Gastrocnemius medialis (tissue), 4 donors: Measurements from ENCODE around the gene TP73. TPM values are rescaled to one million over a fixed set of nuclear protein-coding genes. Genes with fewer than 3 reads are reported as not detected.
"Not testable (repeated sequence)": the region's sequence is repeated elsewhere in the genome, so short reads cannot be mapped to it uniquely, and the experiment has no call there.

Experiments used
- ATAC-seq, 2 donors: fragments of 150-250 bp; one replicate each; pipeline ENCODE4 v1.9.1; 2016
- DNase-seq, 2 donors: peaks; one replicate each; pipeline ENCODE4 v3.0.0-alpha.2; 2019
- H3K27ac ChIP-seq, 4 donors: fragments of 200-600 bp; sonication (generic); 1 replicate in 1 of 4; 2 replicates in 3 of 4; pipeline ENCODE4 v1.5.1; 2016 to 2018; ENCODE audit warnings: mild to moderate bottlenecking in 2 of 4, moderate library complexity in 1 of 4
- H3K27me3 ChIP-seq, 3 donors: fragments of 200-600 bp; sonication (generic) in 2 of 3; 1 replicate in 1 of 3; 2 replicates in 2 of 3; pipeline versions ENCODE4 v1.5.1 to v1.6.0; 2016 to 2019; ENCODE audit warnings: mild to moderate bottlenecking in 1 of 3, moderate library complexity in 1 of 3
- H3K36me3 ChIP-seq, 2 donors: fragments of 200-600 bp; sonication (generic) in 1 of 2; one replicate each; pipeline ENCODE4 v1.5.1; 2017 to 2018
- H3K4me1 ChIP-seq, 2 donors: fragments of 200-600 bp; sonication (generic) in 1 of 2; one replicate each; pipeline ENCODE4 v1.5.1; 2016 to 2017; ENCODE audit warnings: mild to moderate bottlenecking in 2 of 2
- H3K4me3 ChIP-seq, 4 donors: fragments of 200-600 bp; sonication (generic) in 3 of 4; 1 replicate in 1 of 4; 2 replicates in 3 of 4; pipeline ENCODE4 v1.5.1; 2016 to 2019; ENCODE audit warnings: mild to moderate bottlenecking in 2 of 4
- H3K9me3 ChIP-seq, 3 donors: fragments of 200-600 bp; sonication (generic) in 2 of 3; 1 replicate in 1 of 3; 2 replicates in 2 of 3; pipeline ENCODE4 v1.5.1; 2016 to 2019
- CTCF ChIP-seq, 5 experiments: fragments of 450-650 bp in 3 of 5; fragments of 200-600 bp in 2 of 5; sonication (generic) in 2 of 5; IDR thresholded peaks in 4 of 5; conservative IDR thresholded peaks in 1 of 5; 1 replicate in 4 of 5; 2 replicates in 1 of 5; pipeline ENCODE4 v1.5.1; 2016 to 2019; ENCODE audit warnings: antibody characterized with exemption in 5 of 5, mild to moderate bottlenecking in 3 of 5, moderate library complexity in 3 of 5
- POLR2A ChIP-seq, 2 donors: fragments of 450-650 bp; IDR thresholded peaks; one replicate each; pipeline ENCODE4 v1.6.1; 2017; ENCODE audit warnings: antibody characterized with exemption in 2 of 2, mild to moderate bottlenecking in 2 of 2, moderate library complexity in 2 of 2
- in situ Hi-C, 4 donors: fragments of 200-750 bp; cut with MboI; loops; one replicate each; pipeline versions ENCODE4 v1.15.0 to v1.8.0; 2017; ENCODE audit warnings: low sequenced_read_pairs in 4 of 4
- intact Hi-C: fragments of 100-400 bp; cut with DNase I; formaldehyde crosslinking; loops from one replicate; pipeline ENCODE4 v1.15.1; 2023; ENCODE audit warnings: low total_unique reads
- total RNA-seq, 4 donors: library from RNA; depleted of rRNA; stranded (reverse); fragments of >200 nt; gene quantifications; one replicate each; pipeline versions ENCODE4 v1.1.0 to v1.2.3, GENCODE V29; 2016

TP73 gene
- total RNA-seq, 4 donors from 2014 or later, result 0.07 TPM; not detected in 3

- in situ Hi-C loops (no loop called here), intact Hi-C loops (no loop called here)
- Histone ChIP-seq H3K27ac (no peak overlapping the region), H3K36me3 (no peaks in the 10 kb centered on the region), H3K4me3 (no peak overlapping the region), H3K4me1 (peaks cover 9 to 10% of the 10 kb centered on the region in 2 donors), H3K9me3 (no peaks in the 10 kb centered on the region), H3K27me3 (no peaks in the 10 kb centered on the region)
- DNase-seq, result no peak
- ATAC-seq, result peak in 1 of 2 donors; percentile 18
- TF ChIP-seq CTCF (IDR thresholded peaks at IDR 0.05 in 4 of 5, conservative IDR thresholded peaks at IDR 0.05 in 1 of 5) (no peak), POLR2A (IDR thresholded peaks at IDR 0.05) (no peak)
Measured at GRCh38 chr1:3618531-3618880, 33.8 kb upstream of the TP73 start.

- intact Hi-C loops, result loop anchor here (1.0 kb wide), 2 partner anchors 54 to 128 kb away; no protein-coding TSS in a partner anchor
- DNase-seq, result peak; percentile 32 to 46
- peak; percentile 66 to 91 (median 84) for TF ChIP-seq CTCF (IDR thresholded peaks at IDR 0.05 in 4 of 5, conservative IDR thresholded peaks at IDR 0.05 in 1 of 5)
- TF ChIP-seq POLR2A (IDR thresholded peaks at IDR 0.05), result no peak
Measured at GRCh38 chr1:3618881-3619671, 33.2 kb upstream of the TP73 start.

GRCh38 chr1:3620708-3621107 is 31.6 kb upstream of the TP73 start:
- intact Hi-C loops (loop anchor here (2.0 to 10.0 kb wide), 2 partner anchors 168 to 284 kb away; partner anchors contain the start of gene C1orf174), in situ Hi-C loops (loop anchor here (5.0 to 10.0 kb wide), 2 partner anchors 133 to 136 kb away; no protein-coding TSS in a partner anchor)
- Histone ChIP-seq H3K27ac (no peak overlapping the region), H3K27me3 (no peaks in the 10 kb centered on the region), H3K4me3 (no peak overlapping the region), H3K4me1 (peaks cover 16 to 19% of the 10 kb centered on the region in 2 donors), H3K36me3 (no peaks in the 10 kb centered on the region), H3K9me3 (no peaks in the 10 kb centered on the region)
- DNase-seq (no peak), ATAC-seq (no peak)
- TF ChIP-seq POLR2A (IDR thresholded peaks at IDR 0.05) (no peak), CTCF (IDR thresholded peaks at IDR 0.05 in 4 of 5, conservative IDR thresholded peaks at IDR 0.05 in 1 of 5) (no peak)

More at GRCh38 chr1:3618881-3619671, 33.2 kb upstream of the TP73 start:
- no peaks in the 10 kb centered on the region for H3K27me3 ChIP-seq
- peak; percentile 60 to 83 for ATAC-seq
- H3K4me3 ChIP-seq, result no peak overlapping the region
- no peaks in the 10 kb centered on the region for H3K36me3 ChIP-seq
- no peaks in the 10 kb centered on the region for H3K9me3 ChIP-seq
- in situ Hi-C loops, result no loop called here
- no peak overlapping the region for H3K27ac ChIP-seq
- peaks cover 14 to 16% of the 10 kb centered on the region in 2 donors for H3K4me1 ChIP-seq

- intact Hi-C loops (loop anchor here (2.0 to 10.0 kb wide), 2 partner anchors 168 to 284 kb away; partner anchors contain the start of gene C1orf174), in situ Hi-C loops (loop anchor here (5.0 to 10.0 kb wide), 2 partner anchors 134 to 136 kb away; no protein-coding TSS in a partner anchor)
- H3K36me3 ChIP-seq, H3K9me3 ChIP-seq, H3K27me3 ChIP-seq, H3K27ac ChIP-seq, ATAC-seq, H3K4me3 ChIP-seq, DNase-seq: not testable (repeated sequence)
- peak; percentile 52 to 70 (median 62) for TF ChIP-seq CTCF (IDR thresholded peaks at IDR 0.05 in 4 of 5, conservative IDR thresholded peaks at IDR 0.05 in 1 of 5)
- peaks cover 21 to 23% of the 10 kb centered on the region in 2 donors for H3K4me1 ChIP-seq
Measured at GRCh38 chr1:3621151-3621671, 31.1 kb upstream of the TP73 start.

- not testable (repeated sequence) for H3K27me3 ChIP-seq, H3K36me3 ChIP-seq, H3K27ac ChIP-seq, H3K9me3 ChIP-seq, DNase-seq, H3K4me3 ChIP-seq, ATAC-seq
- peaks cover 21 to 23% of the 10 kb centered on the region in 2 donors for H3K4me1 ChIP-seq
- in situ Hi-C loops (loop anchor here (5.0 to 10.0 kb wide), 2 partner anchors 135 to 137 kb away; no protein-coding TSS in a partner anchor), intact Hi-C loops (loop anchor here (10.0 kb wide), 1 partner anchor 283 kb away; the partner anchor contains the start of gene C1orf174)
Measured at GRCh38 chr1:3622102-3622501, 30.2 kb upstream of the TP73 start.
